GM19324 (cell line): ENCODE data around the gene FAM161A.
"Not testable (repeated sequence)": the region's sequence is repeated elsewhere in the genome, so short reads cannot be mapped to it uniquely, and the experiment has no call there.

ENCODE experiments used
- ATAC-seq: cut with Tn5 transposase; IDR thresholded peaks from one replicate; pipeline ENCODE4 v1.9.1; 2021; ENCODE audit warnings: mild to moderate bottlenecking, moderate library complexity; ENCODE audit not compliant: unreplicated experiment, low FRiP score

FAM161A gene, protein sequence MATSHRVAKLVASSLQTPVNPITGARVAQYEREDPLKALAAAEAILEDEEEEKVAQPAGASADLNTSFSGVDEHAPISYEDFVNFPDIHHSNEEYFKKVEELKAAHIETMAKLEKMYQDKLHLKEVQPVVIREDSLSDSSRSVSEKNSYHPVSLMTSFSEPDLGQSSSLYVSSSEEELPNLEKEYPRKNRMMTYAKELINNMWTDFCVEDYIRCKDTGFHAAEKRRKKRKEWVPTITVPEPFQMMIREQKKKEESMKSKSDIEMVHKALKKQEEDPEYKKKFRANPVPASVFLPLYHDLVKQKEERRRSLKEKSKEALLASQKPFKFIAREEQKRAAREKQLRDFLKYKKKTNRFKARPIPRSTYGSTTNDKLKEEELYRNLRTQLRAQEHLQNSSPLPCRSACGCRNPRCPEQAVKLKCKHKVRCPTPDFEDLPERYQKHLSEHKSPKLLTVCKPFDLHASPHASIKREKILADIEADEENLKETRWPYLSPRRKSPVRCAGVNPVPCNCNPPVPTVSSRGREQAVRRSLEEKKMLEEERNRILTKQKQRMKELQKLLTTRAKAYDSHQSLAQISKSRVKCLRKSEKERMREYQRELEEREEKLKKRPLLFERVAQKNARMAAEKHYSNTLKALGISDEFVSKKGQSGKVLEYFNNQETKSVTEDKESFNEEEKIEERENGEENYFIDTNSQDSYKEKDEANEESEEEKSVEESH

DNA sequence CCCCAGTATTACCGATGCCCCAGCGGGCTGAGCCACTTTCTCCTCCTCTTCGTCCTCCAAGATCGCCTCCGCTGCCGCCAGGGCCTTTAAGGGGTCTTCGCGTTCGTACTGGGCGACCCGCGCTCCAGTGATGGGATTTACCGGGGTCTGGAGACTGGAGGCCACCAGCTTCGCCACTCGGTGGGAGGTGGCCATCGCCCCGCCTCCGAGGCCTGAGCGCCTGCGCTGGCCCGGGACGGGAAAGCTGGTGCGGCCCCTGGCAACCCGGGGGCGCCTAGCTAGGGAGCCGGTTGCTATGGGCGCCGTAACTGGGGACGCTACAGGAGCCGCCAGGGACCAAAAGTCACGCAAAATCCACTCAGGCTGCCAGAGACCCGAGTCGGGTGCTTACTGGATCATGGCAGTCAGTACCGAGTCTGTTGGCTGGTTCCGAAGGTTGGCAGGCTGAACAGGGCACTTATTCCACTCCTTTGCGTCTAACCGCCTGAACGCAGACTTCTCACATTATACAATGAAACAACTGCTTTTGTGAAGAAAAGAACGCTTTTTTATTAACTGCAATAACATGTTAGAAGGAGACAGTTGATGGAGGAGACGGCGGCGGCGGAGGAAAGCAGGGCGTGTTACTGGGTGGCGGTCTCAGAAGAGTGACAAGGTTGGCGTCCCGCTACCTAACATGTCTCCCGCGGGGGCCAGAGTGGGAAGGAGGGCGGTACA is at the start of gene FAM161A:
TSS of gene FAM161A (minus strand) at position 214 of the 717 bp plus-strand sequence. CDS start at position 195, 19 bp downstream.
- peak; percentile 87 for ATAC-seq

DNA sequence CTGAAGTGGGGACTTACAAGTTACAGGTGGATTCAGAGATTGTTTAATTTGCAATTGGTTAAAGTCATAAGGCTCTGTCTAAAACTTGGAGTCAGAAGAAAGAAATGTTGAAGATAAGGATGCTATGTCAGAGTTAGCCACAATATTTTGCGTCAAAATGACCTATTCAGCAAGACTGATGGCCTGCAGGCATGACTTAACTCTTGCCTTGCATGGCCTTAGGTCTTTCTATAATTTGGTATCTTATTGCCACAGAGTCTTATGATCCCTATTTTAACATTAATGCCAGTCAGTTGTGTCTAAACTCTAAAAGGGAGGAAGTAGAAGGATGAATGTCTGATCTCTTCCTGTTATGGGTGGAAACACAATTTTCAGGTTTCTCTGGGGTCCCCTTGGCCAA is 46.4 kb upstream of the FAM161A start:
- ATAC-seq: no peak

DNA sequence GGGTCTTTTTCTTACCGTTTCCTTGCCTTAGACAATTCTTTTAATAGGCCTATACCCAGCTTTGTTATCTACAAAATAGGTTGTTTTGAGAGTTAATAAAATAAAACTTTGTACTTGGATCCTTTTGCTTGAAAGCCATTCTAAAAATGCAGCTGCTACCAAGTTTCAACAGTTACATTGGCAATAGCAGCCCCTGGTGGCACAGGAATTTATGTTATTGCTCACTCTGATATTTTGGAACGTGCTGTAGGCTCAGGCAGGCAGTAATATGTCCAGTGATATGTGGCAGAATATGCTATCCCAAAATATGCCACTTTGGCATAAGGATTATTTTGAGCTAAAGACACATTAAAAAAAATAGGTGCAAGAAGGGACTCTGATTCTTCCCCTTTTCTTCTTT is 45.0 kb upstream of the FAM161A start:
- ATAC-seq: no peak

DNA sequence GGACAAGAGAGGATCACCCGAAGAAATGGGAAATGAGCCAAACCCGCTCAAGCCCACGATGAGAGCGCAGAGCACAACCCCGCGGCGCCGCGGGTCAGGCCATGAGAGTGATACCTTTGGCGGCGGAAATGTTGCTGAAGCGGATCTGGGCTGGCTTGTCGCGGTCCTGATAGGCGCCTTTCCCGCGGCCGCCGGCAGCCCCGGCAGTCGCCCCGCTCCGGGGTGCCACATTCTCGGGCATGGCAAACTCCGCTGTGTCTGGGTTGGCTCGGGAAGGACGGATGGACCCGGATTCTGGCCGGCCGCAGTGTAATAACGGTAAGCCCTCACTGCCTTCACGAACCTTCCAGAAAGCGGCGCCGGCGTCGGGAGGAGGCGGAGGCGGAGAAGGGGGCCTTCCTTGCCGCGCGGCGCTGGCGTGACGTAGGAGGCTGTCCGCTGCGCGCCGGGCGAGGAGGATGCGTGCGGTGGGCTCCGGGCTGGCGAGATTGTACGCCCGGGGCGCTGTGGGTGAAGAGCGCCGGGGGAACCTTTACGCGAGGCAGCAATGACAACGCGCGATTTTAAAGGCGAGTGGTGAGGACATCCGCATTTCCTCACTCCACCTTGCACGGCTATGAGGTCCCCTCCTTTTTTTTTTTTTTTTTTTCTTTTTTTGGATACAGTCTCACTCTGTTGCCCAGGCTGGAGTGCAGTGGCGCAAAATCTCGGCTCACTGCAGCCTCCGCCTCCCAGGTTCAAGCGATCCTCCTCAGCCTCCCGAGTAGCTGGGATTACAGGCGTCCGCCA is 34.6 kb upstream of the FAM161A start, which contains the start of gene CCT4:
TSS of gene CCT4 (minus strand) at position 390 of the 789 bp plus-strand sequence. CDS start at position 241, 149 bp downstream.
- ATAC-seq: peak; percentile 93

DNA sequence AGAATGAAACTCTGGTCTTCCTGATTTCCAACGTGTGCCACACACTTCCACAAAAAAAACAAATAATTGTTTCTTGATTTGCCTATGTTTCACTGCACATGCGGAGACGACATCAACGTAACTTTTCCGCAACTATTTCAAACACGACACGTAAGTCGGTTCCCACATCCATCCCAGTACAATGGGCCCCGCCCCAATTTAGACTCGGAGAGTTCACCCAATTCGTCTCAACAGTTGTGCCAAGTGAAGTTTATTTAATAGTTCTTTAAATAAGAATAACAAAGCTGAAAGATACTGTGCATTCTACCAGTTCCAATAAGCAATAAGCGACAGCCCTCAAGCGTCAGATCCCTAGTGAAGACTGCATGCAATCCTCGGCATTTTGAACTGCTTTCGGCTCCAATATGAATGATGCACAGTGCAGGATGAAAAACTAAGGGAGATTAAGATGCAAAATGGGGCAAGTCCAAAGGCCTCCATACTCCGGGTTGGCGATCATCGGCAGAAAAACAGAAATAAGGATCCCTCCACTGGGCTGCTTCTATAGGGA is 33.9 kb upstream of the FAM161A start:
- ATAC-seq: no peak

DNA sequence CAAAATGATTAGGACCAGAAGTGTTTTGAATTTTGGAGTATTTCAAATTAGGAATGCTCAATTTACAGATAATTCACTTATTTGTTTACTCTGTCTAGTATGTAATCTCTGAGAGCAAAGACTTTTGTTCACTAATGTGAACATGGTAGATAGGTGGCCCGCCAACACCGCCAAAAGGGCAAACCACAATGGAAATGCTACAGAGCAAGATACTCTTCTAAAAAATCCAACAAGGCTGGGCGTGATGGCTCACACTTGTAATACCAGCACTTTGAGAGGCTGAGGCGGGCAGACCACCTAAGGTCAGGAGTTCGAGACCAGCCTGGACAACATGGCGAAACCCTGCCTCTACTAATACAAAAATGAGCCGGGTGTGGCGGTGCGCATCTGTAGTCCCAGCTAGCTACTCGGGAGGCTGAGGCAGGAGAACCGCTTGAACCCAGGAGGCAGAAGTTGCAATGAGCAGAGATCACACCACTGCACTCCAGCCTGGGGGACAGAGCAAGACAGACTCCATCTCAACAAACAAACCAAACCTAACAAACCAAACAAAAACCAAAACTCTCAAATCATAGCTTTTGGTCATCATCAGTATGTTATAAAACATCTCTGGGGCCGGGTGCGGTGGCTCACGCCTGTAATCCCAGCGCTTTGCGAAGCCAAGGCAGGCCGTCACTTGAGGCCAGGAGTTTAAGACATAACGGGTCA is 32.2 kb upstream of the FAM161A start:
- ATAC-seq: no peak

DNA sequence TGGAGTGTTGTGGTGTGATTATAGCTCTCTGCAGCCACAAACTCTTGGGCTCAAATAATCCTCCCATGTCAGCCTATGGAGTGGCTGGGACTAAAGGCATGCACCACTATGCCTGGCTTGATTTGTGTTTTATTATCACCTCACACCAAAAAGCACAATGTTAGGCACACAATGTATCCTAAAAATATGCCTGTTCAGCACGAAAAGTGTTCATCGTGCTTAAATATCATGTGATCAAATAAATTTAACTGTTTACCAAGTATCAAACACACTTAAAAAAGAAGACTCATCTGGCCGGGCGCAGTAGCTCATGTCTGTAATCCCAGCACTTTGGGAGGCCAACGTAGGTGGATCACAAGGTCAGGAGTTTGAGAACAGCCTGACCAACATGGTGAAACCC is 29.0 kb upstream of the FAM161A start:
- no peak for ATAC-seq

DNA sequence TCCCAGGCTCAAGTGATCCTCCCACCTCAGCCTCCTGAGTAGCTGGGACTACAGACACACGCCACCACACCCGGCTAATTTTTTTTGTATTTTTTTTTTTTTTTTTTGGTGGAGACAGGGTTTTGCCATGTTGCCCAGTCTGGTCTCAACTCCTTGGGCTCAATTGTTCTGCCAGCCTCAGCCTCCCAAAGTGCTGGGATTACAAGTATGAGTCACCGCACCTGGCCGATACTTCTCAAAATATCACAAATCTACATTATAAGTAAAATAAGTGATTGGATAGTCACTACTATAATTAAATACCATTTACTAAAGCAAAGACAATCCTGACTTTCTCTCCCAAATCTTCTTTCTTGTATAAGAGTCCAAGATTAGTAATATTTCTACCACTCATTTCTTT is 25.5 kb upstream of the FAM161A start:
- not testable (repeated sequence) for ATAC-seq

DNA sequence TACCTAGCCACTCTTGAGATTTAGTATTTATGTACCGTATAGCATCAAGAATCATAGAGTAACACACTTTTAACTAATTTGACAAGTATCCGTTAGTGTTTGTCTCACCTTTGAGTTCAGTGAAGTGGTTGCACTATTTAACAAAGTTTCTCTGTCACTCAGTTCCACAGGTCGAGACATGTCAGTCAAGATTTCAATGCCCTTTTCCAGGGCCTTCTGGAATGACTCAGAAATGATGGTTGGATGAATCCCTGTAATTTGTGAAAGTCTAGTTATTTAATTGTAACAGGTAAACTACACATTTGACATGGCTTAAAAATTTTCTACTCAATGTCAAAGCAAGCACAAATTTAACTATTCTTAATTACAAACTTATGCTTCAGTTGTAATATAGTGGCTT is 24.9 kb upstream of the FAM161A start:
- ATAC-seq: no peak

DNA sequence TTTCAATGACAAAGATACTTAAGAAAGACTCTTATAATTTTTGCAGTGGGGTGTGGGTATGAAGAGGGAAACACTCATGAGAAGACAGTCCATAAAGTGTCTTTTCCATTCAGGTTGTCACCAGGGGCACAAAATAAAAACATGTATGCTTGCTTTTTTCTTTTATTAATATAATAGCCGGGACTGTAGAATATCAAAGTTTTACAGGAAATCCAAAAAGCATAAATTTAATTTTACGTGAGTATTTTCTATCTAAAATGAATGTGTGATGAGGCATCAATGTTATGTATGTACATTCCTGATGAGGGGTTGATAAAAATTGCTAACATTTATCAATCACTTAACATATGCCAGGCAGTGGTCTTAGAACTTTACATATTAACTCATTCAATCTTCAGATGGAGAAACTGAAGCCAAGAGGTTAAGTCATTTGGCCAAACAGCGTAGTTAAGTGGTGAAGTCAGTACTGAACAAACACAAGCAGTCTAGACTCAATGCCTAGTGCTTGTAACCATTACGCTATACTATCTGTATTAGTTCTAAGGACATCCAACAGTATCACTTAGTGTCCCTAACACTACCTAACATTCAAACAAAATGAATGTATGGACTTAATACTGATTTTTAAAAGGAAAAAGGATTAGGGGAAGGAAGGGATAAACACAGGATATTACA is 23.8 kb upstream of the FAM161A start:
- no peak for ATAC-seq

DNA sequence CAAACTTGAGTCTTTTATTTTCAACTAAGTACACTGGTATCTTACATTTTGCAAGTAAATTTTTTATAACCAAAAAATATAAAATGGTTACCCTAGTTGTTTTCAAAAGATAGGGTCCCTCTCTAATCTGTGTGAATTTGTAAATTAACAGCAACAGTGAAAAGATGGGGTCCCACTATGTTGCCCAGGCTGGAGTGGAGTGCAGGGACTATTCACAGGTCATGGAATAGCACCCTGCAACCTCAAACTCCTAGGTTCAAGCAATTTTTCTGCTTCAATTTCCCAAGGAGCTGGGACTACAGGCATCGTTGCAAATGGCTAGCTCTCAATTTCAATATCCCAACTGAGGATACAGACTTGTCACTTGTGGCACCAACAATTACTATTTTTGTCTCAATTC is 22.5 kb upstream of the FAM161A start:
- ATAC-seq: no peak

DNA sequence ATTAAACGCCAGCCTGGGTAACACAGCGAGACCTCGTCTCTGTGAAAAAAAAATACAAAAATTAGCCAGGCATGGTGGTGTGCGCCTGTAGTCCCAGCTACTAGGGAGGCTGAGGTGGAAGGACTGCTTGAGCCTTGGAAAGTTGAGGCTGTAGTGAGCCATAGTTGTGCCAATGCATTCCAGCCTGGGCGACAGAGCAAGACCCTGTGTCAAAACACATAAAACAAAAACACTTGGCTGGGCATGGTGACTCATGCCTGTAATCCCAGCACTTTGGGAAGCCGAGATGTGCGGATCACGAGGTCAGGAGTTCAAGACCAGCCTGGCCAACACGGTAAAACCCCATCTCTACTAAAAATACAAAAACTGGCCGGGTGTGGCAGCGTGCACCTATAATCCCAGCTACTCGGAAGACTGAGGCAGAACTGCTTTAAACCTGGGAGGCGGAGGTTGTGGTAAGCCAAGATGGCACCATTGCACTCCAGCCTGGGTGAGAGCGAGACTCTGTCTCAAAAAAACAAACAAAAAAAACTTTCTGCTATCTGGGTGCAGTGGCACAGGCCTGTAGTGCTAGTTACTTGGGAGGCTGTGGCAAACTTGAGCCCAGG is 12.7 kb upstream of the FAM161A start:
- ATAC-seq: not testable (repeated sequence)

DNA sequence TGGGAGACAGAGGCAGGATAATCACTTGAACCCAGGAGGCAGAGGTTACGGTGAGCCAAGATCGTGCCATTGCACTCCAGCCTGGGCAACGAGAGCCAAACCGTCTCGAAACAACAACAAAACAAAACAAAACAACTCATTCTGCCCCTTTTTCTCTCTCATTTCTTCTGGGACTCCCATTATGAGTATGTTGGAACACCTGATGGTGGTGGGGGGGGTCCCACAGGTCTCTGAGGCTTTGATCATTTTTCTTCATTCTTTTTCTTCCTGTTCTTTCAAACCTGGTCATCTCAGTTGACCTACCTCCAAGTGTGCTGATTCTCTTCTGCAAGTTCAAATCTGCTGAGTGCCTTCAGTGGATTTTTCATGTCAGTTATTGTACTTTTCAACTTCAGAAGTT is 8.2 kb upstream of the FAM161A start:
- no peak for ATAC-seq

DNA sequence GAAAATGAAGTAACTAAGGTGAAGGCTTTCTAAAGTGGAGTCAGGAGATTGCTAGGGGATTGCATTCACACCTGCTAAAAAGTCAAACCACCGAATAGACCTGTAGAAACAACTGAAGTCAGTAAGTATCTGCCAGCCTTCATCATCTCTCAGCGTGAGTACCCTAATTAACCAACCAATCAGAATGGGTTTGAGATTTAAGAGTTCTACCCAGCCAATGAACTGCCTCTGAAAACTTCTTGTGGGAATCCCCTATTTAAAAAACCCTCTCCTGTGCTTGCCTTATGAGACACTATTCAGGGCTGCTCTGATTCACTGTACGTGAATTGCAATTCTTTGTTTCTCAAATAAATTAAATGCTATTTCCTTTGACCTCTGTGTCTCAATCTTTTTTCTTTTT is 3.4 kb upstream of the FAM161A start:
- no peak for ATAC-seq

DNA sequence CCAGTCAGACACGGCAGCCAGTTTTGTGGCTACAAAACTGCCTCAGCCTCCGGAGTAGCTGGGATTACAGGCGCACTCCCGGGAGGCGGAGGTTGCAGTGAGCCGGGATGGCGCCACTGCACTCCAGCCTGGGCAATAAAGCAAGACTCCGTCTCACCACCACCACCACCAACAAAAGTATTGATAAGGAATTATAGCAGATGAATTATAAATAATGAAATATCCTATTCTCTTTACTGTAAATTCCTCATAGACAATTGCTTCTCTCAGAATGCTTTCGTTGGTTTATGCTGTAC is 1.4 kb upstream of the FAM161A start:
- no peak for ATAC-seq

DNA sequence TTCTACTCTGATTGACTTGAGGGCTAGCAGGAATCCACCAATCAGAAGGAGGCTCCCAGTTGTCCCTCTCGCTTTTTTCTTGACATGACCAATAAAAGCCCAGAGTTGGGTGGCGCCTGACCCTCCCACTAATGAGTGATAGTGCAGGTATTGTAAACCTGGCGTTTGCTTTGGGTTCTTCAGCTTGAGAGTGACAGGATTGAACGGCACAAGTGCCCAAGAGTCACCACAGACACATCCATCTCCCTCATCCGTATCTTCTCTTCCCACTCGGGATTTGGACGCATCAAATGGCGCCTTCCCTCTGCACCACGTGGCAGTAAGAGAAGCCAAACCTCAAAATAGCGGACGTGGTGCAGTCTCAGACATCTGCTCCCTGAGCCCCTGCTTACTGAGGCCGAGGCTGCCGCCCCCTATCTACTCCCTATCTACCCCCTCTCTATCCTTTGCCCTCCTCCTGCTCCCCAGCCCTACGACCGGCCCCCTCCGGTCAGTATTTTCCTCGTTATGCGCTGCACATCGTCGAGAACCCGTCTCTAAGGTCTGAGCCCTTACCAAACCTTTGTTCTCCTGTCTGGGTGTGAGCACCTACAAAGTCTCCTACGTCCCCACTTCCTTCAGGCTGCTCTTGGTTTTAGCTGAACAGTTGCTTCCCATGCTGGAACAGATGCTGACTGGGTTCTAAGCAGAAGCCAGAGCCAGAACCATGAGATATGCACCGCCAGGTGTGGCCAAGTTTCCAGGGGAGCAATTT is 881 bp upstream of the FAM161A start:
- ATAC-seq: peak; percentile 89

DNA sequence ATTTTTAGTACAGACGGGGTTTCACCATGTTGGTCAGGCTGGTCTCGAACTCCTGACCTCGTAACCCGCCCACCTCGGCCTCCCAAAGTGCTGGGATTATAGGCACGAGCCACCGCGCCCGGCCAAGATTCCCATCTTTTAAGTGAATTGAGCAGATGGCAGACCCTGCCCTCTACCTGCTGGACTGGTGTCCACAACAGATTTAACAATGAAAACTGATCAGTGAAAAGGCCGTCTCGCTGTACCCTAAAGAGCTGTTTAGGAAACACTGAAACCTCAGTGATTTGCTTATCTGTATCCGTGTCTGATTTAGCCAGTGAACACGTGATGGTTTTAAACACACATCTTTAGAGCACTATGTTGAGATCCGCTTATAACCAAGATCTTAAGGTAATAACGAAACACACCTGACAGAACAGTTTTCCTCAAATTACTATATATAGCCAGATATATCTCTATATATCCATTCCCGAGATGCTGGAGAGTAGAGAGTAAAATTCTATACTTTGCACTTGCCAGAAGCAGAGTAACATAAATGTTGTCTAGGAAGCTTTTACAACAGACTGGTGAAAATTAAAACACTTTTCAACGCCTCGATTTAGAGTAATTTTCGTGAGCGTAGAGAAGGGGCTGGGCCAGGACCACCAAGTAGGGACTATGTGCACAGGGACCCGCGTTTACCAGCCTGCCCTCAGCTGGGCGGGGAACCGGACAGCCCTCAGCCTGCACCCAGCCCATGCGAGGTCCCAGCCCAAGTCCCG is 594 bp downstream of the FAM161A start:
- ATAC-seq: peak; percentile 74
